ENCODE data around the gene SYT17.

SYT17 gene

GRCh38 chr16:19167710-19168370 lies at the start of gene SYT17:
SYT17 (plus strand) TSS chr16:19168240; CDS start chr16:19168647, 407 bp downstream.
- DNase-seq (ENCODE audit: low spot score) = peak; percentile 57

- DNase-seq (ENCODE audit: low spot score) = peak; percentile 46
Observed at GRCh38 chr16:19118938-19119431, 49.1 kb upstream of the SYT17 start.

DNA sequence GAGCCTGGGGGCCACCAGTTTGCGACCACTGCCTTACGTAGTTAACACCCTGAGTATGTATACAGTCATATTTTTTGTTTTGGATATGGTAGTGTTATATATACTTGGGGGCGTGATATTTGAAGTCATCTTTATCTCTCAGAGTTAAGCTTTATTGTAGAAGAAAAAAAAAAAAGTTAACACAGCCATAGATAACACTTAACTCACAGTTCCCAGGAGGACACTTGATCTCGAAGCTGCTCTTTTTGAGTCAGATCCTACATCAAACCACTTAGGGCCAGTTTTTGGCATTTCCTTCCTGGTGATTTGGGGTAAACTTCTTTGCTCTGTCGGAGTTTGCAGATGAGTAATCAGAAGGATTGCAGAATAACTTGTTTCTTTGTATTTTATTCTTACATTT lies 48.5 kb upstream of the SYT17 start:
- no peak for DNase-seq (ENCODE audit: low spot score)

- no peak for DNase-seq (ENCODE audit: low spot score)
Observed at GRCh38 chr16:19123535-19124178, 44.4 kb upstream of the SYT17 start.

DNA sequence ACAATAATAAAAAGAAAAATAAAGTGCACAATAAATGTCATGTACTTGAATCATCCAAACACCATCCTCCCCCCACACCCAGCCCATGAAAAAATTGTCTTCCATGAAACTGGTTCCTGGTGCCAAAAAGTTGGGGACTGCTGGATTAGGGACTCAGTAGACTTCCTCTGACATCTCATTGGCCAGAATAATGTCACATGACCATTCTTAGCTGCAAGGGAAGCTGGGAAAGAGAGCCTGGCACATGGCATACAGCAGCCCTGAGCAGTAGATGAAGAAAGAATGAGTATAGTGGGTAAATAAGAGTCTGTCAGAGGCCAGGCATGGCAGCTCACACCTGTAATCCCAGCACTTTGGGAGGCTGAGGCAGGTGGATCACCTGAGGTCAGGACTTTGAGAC lies 41.7 kb upstream of the SYT17 start:
- no peak for DNase-seq (ENCODE audit: low spot score)

- DNase-seq (ENCODE audit: low spot score) = no peak
Observed at GRCh38 chr16:19127205-19127604, 40.8 kb upstream of the SYT17 start.

GRCh38 chr16:19127674-19128131 lies 40.3 kb upstream of the SYT17 start:
- DNase-seq (ENCODE audit: low spot score) = no peak

GRCh38 chr16:19128454-19129200 lies 39.4 kb upstream of the SYT17 start:
- DNase-seq (ENCODE audit: low spot score) = no peak

DNA sequence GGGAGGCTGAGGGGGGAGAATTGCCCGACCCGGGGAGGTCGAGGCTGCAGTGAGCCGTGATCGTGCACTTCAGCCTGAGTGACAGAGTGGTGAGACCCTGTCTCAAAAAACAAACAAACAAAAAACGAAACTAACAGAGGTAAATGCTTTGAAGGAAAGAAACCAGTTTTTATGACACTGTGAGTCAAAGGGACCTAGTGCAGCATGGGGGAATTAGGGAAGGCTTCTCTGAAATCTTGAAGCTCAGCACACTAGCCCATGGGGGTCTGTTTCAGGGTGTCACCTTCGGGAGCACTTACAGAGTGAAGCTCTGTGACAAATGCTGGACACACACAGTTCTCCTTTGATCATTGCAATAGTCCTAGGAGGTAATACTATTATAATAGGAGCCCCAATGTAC lies 37.7 kb upstream of the SYT17 start:
- DNase-seq (ENCODE audit: low spot score) = no peak

GRCh38 chr16:19130852-19131824 lies 36.9 kb upstream of the SYT17 start:
- peak; percentile 73 for DNase-seq (ENCODE audit: low spot score)

DNA sequence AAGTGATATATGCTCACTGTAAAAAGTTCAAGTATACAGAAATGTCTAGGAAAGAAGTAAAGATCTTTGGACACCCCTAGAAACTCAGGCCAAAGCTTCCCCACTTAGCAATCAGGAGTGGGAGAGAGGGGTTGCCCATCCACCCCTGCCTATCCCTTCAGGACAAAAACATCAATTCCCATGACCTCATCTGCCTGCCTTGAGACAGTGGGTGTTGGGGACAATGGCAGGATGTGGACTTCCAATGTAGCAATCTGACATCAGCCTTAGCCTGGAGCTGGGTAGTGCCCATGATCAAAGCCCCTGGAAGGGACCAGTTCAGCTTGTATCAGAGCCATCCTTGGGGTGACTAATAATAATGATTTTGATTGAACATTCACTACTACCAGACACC lies 36.2 kb upstream of the SYT17 start:
- no peak for DNase-seq (ENCODE audit: low spot score)

- DNase-seq (ENCODE audit: low spot score) = no peak
Observed at GRCh38 chr16:19132255-19132654, 35.8 kb upstream of the SYT17 start.

DNA sequence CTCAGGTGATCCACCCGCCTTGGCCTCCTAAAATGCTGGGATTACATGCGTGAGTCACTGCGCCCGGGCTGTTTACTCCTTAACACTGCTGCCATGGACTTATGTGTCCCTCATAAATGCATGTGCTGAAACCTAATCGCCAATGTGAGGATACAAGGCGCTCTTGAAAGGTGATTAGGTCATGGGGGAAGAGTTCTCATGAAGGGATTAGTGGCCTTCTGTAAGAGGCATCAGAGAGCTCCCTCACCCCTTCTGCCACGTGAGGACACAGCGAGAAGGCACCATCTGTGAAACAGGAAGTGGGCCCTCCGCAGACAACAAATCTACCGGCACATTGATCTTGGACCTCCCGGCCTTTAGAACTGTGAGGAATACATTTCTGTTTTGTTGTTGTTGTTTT lies 35.1 kb upstream of the SYT17 start:
- DNase-seq (ENCODE audit: low spot score) = no peak

DNA sequence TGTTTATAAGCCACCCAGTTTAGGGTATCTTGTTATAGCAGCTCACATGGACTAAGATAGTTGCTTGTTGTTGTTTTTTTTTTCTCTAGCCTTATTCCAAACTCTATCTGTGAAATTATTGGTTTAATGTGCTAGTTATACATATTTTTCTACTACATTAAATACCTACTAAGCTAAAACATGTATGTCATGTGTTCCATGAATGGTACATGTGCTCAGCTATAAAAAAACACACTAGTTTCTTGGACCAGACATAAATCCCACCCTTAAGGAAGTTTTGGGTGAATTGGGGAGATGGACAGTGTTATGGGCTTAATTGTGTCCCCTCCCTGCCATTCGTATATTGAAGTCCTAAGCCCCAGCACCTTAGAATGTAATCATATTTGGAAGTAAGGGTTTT lies 34.4 kb upstream of the SYT17 start:
- DNase-seq (ENCODE audit: low spot score) = no peak

GRCh38 chr16:19135201-19135842 lies 32.7 kb upstream of the SYT17 start:
- no peak for DNase-seq (ENCODE audit: low spot score)

GRCh38 chr16:19135896-19136438 lies 32.1 kb upstream of the SYT17 start:
- no peak for DNase-seq (ENCODE audit: low spot score)

DNA sequence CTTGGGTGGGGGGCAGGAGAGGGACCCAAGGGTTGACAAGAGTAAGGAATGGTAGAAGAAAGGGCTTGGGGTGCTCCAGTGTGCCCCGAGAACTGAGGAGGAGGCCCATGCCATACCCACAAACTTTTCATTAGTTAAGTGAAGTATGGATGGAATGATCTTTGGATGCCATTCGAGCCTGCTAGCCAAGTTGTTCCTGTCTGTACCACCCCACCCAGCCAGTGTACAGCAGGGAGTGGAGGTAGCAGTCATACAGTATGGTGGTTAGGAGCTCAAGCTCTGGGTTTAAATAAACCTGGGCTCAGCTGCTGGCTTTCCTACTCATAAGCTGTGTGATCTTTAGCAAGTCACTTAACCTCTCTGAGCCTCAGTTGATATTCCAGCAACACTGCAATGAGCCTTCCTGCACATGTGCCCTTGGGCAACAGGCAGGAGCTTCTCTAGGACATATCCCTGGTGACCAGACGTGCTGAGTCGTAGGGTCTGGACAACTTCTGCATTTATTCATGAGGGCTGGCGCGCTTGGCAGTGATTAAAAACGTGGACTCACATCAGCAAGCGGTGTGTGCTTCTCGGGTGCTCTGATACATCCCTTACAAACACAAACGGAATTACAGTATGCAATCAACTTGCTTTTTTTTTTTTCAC lies 31.4 kb upstream of the SYT17 start:
- DNase-seq (ENCODE audit: low spot score) = no peak

GRCh38 chr16:19137201-19138128 lies 30.6 kb upstream of the SYT17 start:
- no peak for DNase-seq (ENCODE audit: low spot score)

- DNase-seq (ENCODE audit: low spot score) = no peak
Observed at GRCh38 chr16:19138601-19139000, 29.4 kb upstream of the SYT17 start.
